NCI-H2081 (cell line): ENCODE measurements around the gene PTH2R.
"Not testable (repeated sequence)": the region's sequence is repeated elsewhere in the genome, so short reads cannot be mapped to it uniquely, and the experiment has no call there.

Experiments used
- DNase-seq, 2 experiments: peaks; one replicate each; lab custom pipeline; 2025; lab: John Stamatoyannopoulos, UW

PTH2R gene

DNA sequence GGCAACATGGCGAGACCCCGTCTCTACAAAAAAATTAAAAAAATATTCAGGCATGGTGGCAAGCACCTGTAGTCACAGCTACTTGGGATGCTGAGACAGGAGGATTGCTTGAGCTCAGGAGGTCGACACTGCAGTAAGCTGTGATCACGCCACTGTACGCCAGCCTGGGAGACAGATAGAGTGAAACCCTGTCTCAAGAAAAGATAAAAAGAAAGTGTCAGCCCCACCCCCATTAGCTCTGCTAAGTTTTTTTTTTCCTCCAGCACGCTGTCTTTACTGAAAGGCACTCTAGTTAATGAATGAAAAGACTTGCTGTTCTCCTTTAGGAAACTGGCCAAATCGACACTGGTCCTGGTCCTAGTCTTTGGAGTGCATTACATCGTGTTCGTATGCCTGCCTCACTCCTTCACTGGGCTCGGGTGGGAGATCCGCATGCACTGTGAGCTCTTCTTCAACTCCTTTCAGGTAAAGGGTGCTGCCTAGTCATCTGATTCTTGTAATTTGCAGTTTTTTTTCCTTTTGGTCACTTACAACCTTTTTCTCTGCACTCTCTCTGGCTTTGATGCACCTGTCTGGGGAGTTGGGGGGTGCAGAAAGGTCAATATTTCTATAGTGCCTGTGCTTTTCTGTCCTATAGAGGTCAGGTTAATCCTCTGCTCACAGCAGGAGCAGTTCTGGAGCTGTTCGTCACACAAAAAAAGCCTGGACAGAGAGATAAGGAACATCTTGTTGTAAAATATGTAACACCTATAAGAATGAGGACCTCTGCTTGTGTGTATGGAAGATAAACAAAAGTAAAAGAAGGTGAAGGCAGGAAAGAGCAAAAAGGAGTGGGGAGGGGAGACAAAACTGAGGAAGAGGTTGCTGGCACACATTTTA lies 82.3 kb downstream of the PTH2R start:
- no peak for DNase-seq

DNA sequence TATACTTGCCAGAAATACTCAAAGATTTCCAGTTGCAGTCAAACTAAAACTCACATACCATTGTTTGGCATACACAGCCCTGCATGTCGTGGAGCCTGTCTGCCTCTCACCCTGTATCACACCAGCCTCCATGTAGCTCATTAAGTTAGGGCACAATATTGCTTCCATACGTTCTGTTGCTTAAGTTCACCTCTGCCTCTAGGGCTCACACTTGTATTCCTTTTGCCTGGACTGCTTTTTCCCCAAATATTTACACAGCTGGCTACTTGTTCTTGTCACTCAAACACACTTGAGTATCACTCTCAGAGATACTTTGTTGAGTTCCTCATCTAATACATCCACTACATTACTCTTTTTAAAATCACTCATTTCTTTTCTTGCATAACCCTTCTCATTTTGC lies 83.1 kb downstream of the PTH2R start:
- peak; percentile 37 to 75 for DNase-seq

DNA sequence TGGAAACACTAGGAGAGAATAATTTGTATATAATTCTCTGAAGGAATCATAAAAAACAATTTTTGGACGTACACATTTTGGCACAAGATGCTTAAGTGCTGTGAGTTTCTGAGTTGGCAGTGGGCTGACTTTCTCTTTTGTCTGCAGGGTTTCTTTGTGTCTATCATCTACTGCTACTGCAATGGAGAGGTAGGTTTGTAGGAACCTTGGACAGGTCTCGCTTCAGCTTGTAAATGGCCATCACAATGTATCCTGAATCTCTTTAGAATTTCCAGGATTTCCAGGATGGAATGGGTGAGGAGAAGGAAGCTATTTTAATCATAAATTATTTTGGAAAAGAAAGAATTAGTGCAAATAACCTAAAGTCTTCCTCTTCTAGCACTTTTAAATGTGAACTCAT lies 83.9 kb downstream of the PTH2R start:
- no peak for DNase-seq

DNA sequence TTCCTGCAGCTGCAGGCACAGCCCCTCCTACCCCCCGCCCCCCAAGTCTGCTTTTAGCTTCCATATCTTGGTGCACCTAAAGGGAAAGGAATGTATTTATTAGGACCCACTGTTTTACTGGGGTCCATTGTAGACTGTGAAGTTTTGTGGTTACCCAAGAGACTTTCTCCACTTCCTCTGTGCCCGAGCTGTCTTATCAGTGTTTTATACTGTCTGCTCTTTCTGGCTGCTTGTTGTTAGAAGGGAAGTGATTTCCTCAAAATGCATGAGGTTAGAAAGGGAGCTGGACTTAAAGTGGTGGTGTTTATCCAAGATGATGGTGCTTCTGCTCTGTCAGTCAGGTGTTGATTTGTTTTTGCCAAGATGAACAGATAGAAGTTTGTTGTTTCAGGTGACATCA lies 85.0 kb downstream of the PTH2R start:
- no peak for DNase-seq

DNA sequence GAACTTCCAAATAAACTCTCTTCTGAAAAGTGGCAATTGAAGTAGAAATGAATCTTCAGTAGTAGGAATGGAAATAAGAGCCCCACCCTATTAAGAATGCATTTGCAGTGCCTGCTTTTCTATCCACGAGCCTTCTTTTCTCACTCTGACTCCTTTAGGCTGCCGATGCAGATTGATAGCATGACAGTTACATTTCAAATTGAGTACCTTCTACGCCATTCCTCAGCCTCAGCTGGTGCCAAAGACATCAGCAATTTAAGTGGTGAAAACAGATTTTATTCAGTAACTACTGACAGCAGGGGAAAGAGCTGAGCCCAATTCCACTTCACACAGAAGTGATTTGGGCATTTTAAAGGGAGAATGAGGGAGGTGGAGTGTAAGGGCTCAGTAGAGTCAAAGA lies 85.5 kb downstream of the PTH2R start:
- DNase-seq = no peak

DNA sequence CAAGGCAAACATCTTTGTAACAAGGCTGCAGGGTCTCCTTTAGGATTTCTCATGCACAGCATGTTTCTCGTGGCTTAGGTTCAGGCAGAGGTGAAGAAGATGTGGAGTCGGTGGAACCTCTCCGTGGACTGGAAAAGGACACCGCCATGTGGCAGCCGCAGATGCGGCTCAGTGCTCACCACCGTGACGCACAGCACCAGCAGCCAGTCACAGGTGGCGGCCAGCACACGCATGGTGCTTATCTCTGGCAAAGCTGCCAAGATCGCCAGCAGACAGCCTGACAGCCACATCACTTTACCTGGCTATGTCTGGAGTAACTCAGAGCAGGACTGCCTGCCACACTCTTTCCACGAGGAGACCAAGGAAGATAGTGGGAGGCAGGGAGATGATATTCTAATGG lies 86.6 kb downstream of the PTH2R start:
- DNase-seq = no peak

DNA sequence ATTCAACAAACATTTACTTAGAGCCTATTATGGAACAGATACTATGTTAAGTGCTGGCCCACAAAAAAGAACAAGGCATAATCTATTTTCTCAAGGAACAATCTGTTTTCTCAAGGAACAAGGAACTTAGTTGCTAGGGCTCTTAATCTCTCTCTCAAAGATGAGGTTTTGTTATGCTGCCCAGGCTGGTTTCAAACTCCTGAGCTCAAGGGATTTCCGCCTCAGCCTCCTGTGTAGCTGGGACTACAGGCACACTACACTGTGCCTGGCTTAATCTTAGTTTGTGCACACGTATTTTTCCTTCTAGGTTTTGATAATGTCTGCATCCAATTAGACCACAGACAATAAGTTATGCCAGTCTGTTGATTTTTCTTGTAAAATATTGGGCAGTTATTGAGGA lies 89.5 kb downstream of the PTH2R start:
- DNase-seq = no peak

DNA sequence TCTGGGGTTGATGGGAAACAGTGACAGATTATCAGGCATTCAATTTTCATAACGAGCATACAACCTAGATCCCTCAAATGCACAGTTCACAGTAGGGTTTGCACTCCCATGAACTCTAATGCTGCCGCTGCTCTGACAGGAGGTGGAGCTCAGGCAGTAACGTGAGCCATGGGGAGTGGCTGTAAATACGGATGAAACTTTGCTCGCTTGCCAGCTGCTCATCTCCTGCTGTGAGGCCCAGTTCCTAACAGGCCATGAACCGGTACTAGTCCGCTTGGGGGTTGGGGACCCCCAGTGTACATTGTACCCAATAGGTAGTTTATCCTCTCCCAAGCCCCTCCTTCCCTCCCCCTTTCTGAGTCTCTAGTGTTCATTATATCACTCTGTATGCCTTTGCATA lies 94.6 kb downstream of the PTH2R start:
- DNase-seq = peak; percentile 52 to 73

DNA sequence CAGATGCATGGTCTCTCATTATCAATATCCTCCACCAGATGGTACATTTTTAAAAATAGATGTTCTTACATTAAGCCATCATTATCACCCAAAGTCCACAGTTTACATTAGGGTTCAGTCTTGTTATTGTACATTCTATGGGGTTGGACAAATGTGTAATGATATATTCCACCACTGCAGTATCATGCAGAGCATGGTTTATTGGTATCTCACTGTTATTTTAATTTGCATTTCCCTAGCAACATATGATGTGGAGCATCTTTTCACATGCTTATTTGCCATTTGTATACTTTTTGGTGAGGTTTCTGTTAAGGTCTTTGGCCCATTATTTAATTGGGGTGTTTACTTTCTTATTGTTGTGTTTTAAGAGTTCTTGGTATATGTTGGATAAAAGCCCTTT lies 95.7 kb downstream of the PTH2R start:
- DNase-seq = no peak

DNA sequence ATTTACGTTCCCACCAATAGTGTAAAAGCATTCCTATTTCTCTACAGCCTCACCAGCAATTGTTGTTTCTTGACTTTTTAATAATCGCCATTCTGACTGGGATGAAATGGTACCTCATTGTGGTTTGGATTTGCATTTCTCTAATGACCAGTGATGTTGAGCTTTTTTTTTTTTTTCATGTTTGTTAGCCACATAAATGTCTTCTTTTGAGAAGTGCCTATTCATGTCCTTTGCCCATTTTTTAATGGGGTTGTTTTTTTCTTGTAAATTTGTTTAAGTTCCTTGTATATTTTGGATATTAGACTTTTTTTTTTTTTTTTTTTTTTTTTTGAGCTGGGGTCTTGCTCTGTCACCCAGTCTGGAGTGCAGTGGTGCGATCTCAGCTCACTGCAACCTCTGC lies 98.8 kb downstream of the PTH2R start:
- DNase-seq = not testable (repeated sequence)

DNA sequence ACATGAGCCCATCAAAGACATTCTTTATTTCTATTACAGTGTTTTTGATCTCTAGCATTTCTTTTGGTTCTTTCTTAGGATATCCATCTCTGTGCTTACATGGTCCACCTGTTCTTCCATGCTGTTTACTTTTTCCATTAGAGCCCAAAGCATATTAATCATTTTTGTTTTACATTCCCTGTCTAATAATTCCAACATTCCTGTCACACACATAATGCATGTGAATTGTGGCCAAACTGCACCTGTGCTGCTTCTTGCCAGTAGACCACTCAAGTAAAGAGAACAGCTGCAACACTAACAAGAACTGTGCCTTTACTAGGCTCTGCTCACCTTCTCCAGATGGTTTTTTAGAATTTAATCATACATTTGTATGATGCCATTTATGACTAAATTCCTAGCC lies 103.0 kb downstream of the PTH2R start:
- no peak for DNase-seq

DNA sequence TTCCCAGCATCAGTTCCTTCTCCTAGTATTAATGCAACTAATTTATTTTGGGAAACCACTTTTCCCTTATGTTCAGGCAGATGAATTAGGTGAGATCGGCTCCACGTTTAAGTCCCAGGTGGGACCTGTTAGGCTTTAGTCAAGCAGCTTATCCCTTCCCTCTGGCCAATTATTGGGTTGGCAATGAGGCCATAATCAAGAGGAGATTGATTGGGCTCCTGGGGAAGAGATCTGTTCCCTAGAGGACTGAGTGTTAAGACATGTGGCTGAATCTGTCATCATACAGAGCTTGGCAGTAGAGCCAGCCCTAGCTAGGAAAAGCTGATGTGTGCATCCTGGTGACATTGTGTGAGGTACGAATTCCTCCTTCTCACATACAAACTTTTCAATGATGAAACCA lies 104.4 kb downstream of the PTH2R start:
- DNase-seq = no peak

DNA sequence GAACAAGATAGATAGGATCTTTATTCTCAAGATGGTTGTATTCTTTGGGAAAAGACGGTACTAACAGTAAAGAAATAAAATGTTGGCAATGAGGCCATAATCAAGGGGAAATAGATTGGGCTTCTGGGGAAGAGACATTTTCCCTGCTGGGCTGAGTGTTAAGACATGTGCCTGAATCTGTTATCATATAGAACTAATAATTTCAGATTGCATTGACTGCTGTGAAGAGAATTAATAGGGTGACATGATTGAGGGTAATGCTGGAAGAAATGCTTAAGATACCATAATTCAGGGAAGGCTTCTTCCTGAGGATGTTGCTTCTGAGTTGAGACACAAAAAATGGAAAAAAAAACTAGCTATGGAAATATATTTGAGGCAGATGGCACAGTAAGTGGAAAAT lies 105.0 kb downstream of the PTH2R start:
- DNase-seq = no peak

DNA sequence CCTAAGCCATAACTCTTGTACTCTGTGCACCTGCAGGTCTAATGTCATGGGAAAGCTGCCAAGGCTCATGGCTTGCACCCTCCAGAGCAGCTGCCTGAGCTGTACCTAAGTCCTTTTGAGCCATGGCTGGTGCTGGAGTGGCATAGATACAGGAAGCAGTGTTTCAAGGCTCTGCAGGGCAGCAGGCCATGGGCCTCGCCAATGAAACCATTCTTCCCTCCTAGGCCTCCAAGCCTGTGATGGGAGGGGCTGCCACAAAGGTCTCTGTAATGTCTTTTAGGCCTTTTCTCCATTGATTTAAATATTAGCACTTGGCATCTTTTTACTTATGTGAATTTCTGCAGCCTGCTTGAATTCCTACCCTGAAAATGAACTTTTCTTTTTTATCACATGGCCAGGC lies 108.5 kb downstream of the PTH2R start:
- DNase-seq = no peak

DNA sequence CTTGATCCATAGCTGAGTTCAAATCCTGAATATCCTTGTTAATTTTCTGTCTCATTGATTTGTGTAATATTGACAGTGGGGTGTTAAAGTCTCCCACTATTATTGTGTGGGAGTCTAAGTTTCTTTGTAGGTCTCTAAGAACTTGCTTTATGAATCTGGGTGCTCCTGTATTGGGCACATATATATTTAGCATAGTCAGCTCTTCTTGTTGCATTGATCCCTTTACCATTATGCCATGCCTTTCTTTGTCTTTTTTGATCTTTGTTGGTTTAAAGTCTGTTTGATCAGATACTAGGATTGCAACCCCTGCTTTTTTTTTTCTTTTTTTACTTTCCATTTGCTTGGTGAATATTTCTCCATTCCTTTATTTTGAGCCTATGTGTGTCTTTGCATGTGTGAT lies 116.5 kb downstream of the PTH2R start:
- not testable (repeated sequence) for DNase-seq

DNA sequence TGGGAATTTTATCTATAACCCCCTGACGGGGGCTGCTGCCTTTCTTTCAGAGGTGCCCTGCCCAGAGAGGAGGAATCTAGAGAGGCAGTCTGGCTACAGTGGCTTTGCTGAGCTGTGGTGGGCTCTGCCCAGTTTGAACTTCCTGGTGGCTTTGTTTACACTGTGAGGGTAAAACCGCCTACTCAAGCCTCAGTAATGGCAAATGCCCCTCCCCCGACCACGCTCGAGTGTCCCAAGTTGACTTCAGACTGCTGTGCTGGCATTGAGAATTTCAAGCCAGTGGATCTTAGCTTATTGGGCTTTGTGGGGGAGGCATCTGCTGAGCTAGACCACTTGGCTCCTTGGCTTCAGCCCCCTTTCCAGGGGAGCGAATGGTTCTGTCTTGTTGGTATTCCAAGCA lies 118.6 kb downstream of the PTH2R start:
- not testable (repeated sequence) for DNase-seq

DNA sequence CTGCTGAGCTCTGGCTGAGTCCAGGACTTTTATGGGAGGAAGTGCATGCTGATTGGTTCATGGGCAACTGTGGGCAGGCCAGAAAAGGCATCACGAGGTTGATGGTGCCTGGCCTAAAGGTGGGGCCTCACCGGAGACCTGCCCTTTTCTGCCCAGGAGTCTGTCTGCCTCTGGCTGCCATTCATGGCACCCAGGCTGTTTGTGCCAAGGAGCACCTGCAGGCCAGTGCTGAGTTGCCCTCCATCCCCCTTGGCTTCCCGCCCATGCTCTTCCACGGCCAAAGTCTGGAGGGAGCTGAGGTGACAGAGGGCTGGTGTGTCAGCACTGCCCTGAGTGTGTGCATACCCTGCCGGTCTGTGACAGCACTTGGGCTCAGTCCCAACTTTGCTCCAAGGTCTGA lies 123.2 kb downstream of the PTH2R start:
- no peak for DNase-seq

DNA sequence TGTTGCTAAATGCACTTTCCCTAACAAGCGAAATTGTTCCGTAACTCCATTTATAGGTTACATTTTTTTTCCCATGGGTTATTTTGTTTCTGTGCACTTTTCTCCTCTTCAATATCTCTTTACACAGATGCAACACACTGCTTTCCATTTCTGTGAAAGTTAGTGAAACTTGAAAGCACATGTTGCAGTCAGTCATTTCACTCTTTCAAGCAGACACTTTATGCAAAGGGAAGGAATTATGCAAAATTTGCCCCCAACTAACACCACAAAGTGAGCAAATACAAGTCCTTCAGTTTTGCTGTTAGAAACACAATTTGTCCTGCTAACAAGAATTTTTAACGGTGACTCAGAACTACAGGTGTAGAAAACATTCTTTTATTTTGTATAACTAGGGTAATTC lies 124.8 kb downstream of the PTH2R start:
- no peak for DNase-seq

DNA sequence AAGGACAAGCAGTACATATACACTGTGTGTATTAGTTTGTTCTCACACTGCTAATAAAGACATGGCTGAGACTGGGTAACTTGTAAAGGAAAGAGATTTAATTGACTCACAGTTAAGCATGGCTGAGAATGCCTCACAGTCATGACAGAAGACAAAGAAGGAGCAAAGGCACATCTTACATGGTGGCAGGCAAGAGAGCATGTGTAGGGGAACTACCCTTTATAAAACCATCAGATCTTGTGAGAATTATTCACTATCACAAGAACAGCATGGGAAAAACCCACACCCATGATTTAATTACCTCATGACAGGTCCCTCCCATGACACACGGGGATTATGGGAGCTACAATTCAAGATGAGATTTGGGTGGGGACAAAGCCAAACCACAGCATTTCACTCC lies 129.0 kb downstream of the PTH2R start:
- not testable (repeated sequence) for DNase-seq

DNA sequence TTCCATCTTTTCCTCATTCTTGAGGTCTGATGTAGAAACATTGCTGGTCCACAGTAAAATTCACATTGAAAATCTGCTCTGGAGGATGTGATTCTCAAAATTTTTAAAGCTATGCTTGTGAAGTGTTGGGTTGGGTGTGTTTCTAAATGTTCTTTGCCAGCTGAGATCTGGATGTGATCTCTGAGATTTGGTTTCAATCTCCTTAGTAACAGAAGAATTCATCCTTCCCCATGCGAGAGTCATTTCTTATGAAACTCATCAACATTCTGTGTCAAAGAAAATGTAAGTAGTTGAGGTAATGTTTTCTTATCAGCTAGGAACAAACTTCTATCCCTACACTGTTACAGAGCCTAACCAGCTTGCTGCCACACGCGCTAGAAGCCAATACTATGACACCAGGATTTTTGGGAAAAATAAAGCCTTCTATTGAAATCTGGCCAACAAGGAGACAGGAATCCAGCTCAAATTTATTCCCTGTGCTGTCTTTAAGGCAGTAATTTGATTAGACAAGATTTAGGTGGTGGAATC lies 134.9 kb downstream of the PTH2R start:
- DNase-seq = no peak

DNA sequence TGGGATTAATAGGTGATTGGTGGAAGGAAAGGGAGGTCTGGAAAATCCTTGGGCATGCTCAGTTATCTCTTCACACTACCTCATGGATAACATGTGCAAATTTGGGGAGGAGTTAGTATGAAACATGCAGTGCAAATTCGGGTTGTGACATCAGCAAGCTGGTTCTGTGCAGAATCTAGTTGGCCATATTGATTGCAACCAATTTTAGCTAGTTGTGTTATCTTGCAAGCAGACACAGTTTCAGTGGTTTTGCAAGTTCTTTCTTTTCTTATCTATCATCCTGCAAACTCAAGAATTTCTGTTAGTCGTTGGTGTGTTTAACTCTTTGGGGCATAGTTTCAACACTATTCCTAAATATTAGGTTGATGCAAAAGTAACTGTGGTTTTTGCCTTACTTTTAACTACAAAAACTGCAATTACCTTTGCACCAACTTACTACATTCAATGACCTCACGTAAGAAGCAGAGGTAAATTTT lies 135.4 kb downstream of the PTH2R start:
- DNase-seq = no peak

DNA sequence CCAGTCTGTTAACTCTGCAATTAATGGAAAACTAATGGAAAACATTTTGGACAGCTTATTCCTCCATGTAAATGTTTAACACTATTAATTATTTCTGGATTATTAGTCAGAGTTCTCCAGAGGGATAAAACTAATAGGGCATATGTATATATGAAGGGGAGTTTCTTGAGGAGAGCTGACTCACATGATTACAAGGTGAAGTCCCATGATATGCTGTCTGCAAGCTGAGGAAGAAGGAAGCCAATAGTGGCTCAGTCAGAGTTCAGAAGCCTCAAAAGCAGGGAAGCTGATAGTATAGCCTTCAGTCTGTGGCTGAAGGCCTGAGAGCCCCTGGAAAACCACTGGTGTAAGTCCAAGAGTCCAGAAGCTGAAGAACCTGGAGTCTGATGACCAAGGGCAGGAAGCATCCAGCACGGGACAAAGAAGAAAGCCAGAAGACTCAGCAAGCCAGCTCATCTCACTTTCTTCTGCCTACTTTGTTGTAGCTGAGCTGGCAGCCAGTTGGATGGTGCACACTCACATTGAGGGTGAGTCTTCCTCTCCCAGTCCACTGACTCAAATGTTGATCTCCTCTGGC lies 136.0 kb downstream of the PTH2R start:
- DNase-seq = no peak
